ENCODE data around the gene PTP4A2.

PTP4A2 gene

GRCh38 chr1:31938184-31938975 is at the start of gene PTP4A2:
Gene PTP4A2, minus strand, starts transcription at chr1:31938368. Its CDS starts 19,303 bp downstream, at chr1:31919065.
- no peaks in the 10 kb centered on the region for H3K27me3 Mint-ChIP-seq
- no peaks in the 10 kb centered on the region for H3K9me3 Mint-ChIP-seq
- peak within 1 kb of the TSS; percentile 96 for H3K27ac Mint-ChIP-seq
- ATAC-seq (ENCODE audit: low read depth) (peak; percentile 68), DNase-seq (ENCODE audit: low spot score in 2 of 2) (peak; percentile 81 to 88)
- peak within 1 kb of the TSS; percentile 95 for H3K4me3 Mint-ChIP-seq
- H3K36me3 Mint-ChIP-seq = peaks cover 6% of the 10 kb centered on the region
- H3K4me1 Mint-ChIP-seq = peaks cover 39% of the 10 kb centered on the region

- Mint-ChIP-seq H3K27me3 (no peaks in the 10 kb centered on the region), H3K4me3 (no peak overlapping the region), H3K4me1 (peaks cover 12% of the 10 kb centered on the region), H3K9me3 (no peaks in the 10 kb centered on the region), H3K36me3 (no peaks in the 10 kb centered on the region), H3K27ac (peak overlapping the region; percentile 25)
- ATAC-seq (ENCODE audit: low read depth) (no peak), DNase-seq (ENCODE audit: low spot score in 2 of 2) (no peak)
Measured at GRCh38 chr1:31987135-31987619, 49.0 kb upstream of the PTP4A2 start.

- peak; percentile 87 for ATAC-seq (ENCODE audit: low read depth)
- Mint-ChIP-seq H3K4me1 (peaks cover 26% of the 10 kb centered on the region), H3K4me3 (peak overlapping the region; percentile 37)
Measured at GRCh38 chr1:31985430-31985829, 47.3 kb upstream of the PTP4A2 start.

GRCh38 chr1:31984419-31985347 is 46.5 kb upstream of the PTP4A2 start:
- Mint-ChIP-seq H3K4me3 (peak overlapping the region; percentile 37), H3K27ac (peak overlapping the region; percentile 93), H3K9me3 (no peaks in the 10 kb centered on the region), H3K27me3 (no peaks in the 10 kb centered on the region), H3K36me3 (no peaks in the 10 kb centered on the region), H3K4me1 (peaks cover 26% of the 10 kb centered on the region)
- no peak for DNase-seq (ENCODE audit: low spot score in 2 of 2)
- ATAC-seq (ENCODE audit: low read depth) = no peak

More at GRCh38 chr1:31985430-31985829, 47.3 kb upstream of the PTP4A2 start:
- DNase-seq (ENCODE audit: low spot score in 2 of 2) = no peak
- H3K36me3 Mint-ChIP-seq = no peaks in the 10 kb centered on the region
- H3K27me3 Mint-ChIP-seq = no peaks in the 10 kb centered on the region
- peak overlapping the region; percentile 93 for H3K27ac Mint-ChIP-seq
- no peaks in the 10 kb centered on the region for H3K9me3 Mint-ChIP-seq

- H3K27me3 Mint-ChIP-seq = no peaks in the 10 kb centered on the region
- DNase-seq (ENCODE audit: low spot score in 2 of 2) (no peak), ATAC-seq (ENCODE audit: low read depth) (no peak)
- H3K4me1 Mint-ChIP-seq = peaks cover 28% of the 10 kb centered on the region
- no peaks in the 10 kb centered on the region for H3K9me3 Mint-ChIP-seq
- H3K4me3 Mint-ChIP-seq = no peak overlapping the region
- peak overlapping the region; percentile 71 for H3K27ac Mint-ChIP-seq
- no peaks in the 10 kb centered on the region for H3K36me3 Mint-ChIP-seq
Measured at GRCh38 chr1:31981972-31982371, 43.8 kb upstream of the PTP4A2 start.

- H3K27ac Mint-ChIP-seq = peak overlapping the region; percentile 71
Measured at GRCh38 chr1:31981456-31981839, 43.3 kb upstream of the PTP4A2 start.

GRCh38 chr1:31980835-31981455 is 42.8 kb upstream of the PTP4A2 start:
- peaks cover 28% of the 10 kb centered on the region for H3K4me1 Mint-ChIP-seq
- ATAC-seq (ENCODE audit: low read depth) = peak; percentile 74
- peak overlapping the region; percentile 8 for H3K4me3 Mint-ChIP-seq
- no peaks in the 10 kb centered on the region for H3K9me3 Mint-ChIP-seq
- H3K27me3 Mint-ChIP-seq = no peaks in the 10 kb centered on the region
- H3K27ac Mint-ChIP-seq = peak overlapping the region; percentile 71
- peak in 1 of 2 donors; percentile 36 for DNase-seq (ENCODE audit: low spot score in 2 of 2)
- H3K36me3 Mint-ChIP-seq = no peaks in the 10 kb centered on the region

More at GRCh38 chr1:31981456-31981839, 43.3 kb upstream of the PTP4A2 start:
- Mint-ChIP-seq H3K4me3 (no peak overlapping the region), H3K36me3 (no peaks in the 10 kb centered on the region), H3K9me3 (no peaks in the 10 kb centered on the region), H3K27me3 (no peaks in the 10 kb centered on the region), H3K4me1 (peaks cover 28% of the 10 kb centered on the region)
- DNase-seq (ENCODE audit: low spot score in 2 of 2) (no peak), ATAC-seq (ENCODE audit: low read depth) (no peak)

- peaks cover 19% of the 10 kb centered on the region for H3K4me1 Mint-ChIP-seq
- no peaks in the 10 kb centered on the region for H3K27me3 Mint-ChIP-seq
- H3K4me3 Mint-ChIP-seq = no peak overlapping the region
- no peak for ATAC-seq (ENCODE audit: low read depth)
- no peaks in the 10 kb centered on the region for H3K9me3 Mint-ChIP-seq
- no peak overlapping the region for H3K27ac Mint-ChIP-seq
- no peaks in the 10 kb centered on the region for H3K36me3 Mint-ChIP-seq
- DNase-seq (ENCODE audit: low spot score in 2 of 2) = no peak
Measured at GRCh38 chr1:31978843-31979400, 40.8 kb upstream of the PTP4A2 start.

- Mint-ChIP-seq H3K4me3 (no peak overlapping the region), H3K27me3 (no peaks in the 10 kb centered on the region)
Measured at GRCh38 chr1:31977385-31978131, 39.4 kb upstream of the PTP4A2 start.

GRCh38 chr1:31976401-31976800 is 38.2 kb upstream of the PTP4A2 start:
- Mint-ChIP-seq H3K4me3 (no peak overlapping the region), H3K36me3 (no peaks in the 10 kb centered on the region), H3K27ac (no peak overlapping the region), H3K27me3 (no peaks in the 10 kb centered on the region), H3K4me1 (peaks cover 10% of the 10 kb centered on the region), H3K9me3 (no peaks in the 10 kb centered on the region)
- DNase-seq (ENCODE audit: low spot score in 2 of 2) (no peak), ATAC-seq (ENCODE audit: low read depth) (no peak)

More at GRCh38 chr1:31977385-31978131, 39.4 kb upstream of the PTP4A2 start:
- Mint-ChIP-seq H3K27ac (peak overlapping the region; percentile 80), H3K36me3 (no peaks in the 10 kb centered on the region), H3K4me1 (peaks cover 16% of the 10 kb centered on the region), H3K9me3 (no peaks in the 10 kb centered on the region)
- ATAC-seq (ENCODE audit: low read depth) (no peak), DNase-seq (ENCODE audit: low spot score in 2 of 2) (no peak)

- ATAC-seq (ENCODE audit: low read depth) (no peak), DNase-seq (ENCODE audit: low spot score in 2 of 2) (no peak)
- Mint-ChIP-seq H3K9me3 (no peaks in the 10 kb centered on the region), H3K36me3 (no peaks in the 10 kb centered on the region), H3K4me1 (no peaks in the 10 kb centered on the region), H3K27ac (no peak overlapping the region), H3K4me3 (no peak overlapping the region), H3K27me3 (no peaks in the 10 kb centered on the region)
Measured at GRCh38 chr1:31970873-31971272, 32.7 kb upstream of the PTP4A2 start.

- ATAC-seq (ENCODE audit: low read depth) (peak; percentile 58), DNase-seq (ENCODE audit: low spot score in 2 of 2) (no peak)
- H3K4me3 Mint-ChIP-seq = peak overlapping the region; percentile 39
- no peaks in the 10 kb centered on the region for H3K9me3 Mint-ChIP-seq
- H3K27me3 Mint-ChIP-seq = no peaks in the 10 kb centered on the region
- H3K4me1 Mint-ChIP-seq = peaks cover 18% of the 10 kb centered on the region
- H3K27ac Mint-ChIP-seq = peak overlapping the region; percentile 86
- no peaks in the 10 kb centered on the region for H3K36me3 Mint-ChIP-seq
Measured at GRCh38 chr1:31961536-31961935, 23.4 kb upstream of the PTP4A2 start.

Data from memory B cell (primary cell).